OCI-LY3 (cell line): ENCODE data around the gene DNAH14.

Experiments
- CTCF ChIP-seq: fragments of 200-600, 300-600 bp; sonication (generic); IDR thresholded peaks from 2 replicates; pipeline ENCODE4 v1.5.1; 2014; ENCODE audit warnings: antibody characterized with exemption, low read length, low read depth
- EZH2phosphoT487 ChIP-seq: fragments of 200-600 bp; shearing (Covaris generic); IDR thresholded peaks from 2 replicates; pipeline ENCODE4 v1.6.1; 2018; ENCODE audit warnings: antibody characterized with exemption, mixed run types, low read depth

DNA sequence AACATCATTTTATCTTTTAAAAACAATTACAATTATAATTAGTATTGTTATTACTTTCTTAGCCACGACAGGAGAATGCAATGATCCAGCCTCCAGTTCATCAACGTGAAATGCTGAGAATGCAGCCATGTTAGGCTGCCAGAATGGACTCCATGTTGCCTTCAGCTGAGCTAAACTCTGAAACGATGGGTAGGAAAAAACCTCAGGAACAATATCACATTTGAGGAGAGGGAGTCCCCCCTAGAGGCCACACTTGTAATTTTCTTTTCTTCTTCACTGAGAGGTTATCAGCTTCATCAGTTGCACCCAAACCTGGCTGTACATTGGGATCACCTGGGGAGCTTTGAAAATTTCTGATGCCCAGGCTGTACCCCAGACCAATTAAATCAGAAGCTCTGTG lies 34.6 kb upstream of the DNAH14 start:
- TF ChIP-seq CTCF (peak; percentile 47), EZH2phosphoT487 (no peak)
